Measurements from ENCODE around the gene KRTDAP. TPM values are rescaled to one million over a fixed set of nuclear protein-coding genes. Genes with fewer than 3 reads are reported as not detected.

Gene KRTDAP, protein sequence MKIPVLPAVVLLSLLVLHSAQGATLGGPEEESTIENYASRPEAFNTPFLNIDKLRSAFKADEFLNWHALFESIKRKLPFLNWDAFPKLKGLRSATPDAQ
- 0.80 and 2.0 TPM in 2 replicates for total RNA-seq (ENCODE audit: low replicate concordance)
- long read RNA-seq: 0 reads

DNA sequence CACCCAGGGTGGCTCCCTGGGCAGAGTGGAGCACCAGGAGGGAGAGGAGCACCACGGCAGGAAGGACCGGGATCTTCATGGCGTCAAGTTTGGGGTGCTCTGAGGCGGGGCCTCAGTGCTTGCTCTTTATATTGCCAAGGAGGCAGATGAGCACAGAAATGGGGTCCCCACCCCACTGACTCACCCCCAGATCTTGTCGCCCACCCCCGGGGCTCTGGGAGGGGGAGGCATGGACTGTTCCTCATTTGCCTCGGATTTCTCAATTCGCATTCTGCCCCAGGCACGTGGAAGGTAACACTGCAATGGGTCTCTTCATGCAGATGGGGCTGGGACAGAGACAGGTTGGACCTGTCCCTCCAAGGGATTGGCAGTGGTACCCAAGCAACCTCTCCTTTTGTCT, at the start of gene KRTDAP:
Gene KRTDAP, minus strand, starts transcription at position 101 of the 400 bp plus-strand sequence. Its CDS starts 22 bp downstream, at position 79.
- TF ChIP-seq, protein P1, sequence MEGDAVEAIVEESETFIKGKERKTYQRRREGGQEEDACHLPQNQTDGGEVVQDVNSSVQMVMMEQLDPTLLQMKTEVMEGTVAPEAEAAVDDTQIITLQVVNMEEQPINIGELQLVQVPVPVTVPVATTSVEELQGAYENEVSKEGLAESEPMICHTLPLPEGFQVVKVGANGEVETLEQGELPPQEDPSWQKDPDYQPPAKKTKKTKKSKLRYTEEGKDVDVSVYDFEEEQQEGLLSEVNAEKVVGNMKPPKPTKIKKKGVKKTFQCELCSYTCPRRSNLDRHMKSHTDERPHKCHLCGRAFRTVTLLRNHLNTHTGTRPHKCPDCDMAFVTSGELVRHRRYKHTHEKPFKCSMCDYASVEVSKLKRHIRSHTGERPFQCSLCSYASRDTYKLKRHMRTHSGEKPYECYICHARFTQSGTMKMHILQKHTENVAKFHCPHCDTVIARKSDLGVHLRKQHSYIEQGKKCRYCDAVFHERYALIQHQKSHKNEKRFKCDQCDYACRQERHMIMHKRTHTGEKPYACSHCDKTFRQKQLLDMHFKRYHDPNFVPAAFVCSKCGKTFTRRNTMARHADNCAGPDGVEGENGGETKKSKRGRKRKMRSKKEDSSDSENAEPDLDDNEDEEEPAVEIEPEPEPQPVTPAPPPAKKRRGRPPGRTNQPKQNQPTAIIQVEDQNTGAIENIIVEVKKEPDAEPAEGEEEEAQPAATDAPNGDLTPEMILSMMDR (conservative IDR thresholded peaks at IDR 0.05): no peak
- Mint-ChIP-seq H3K4me3 (no peak within 1 kb of the TSS), H3K9me3 (no peaks in the 10 kb centered on the region), H3K4me1 (ENCODE audit: unreplicated experiment) (no peaks in the 10 kb centered on the region), H3K27ac (no peak within 1 kb of the TSS), H3K36me3 (no peaks in the 10 kb centered on the region), H3K27me3 (peaks cover 26% of the 10 kb centered on the region)
- DNase-seq (ENCODE audit: extremely low spot score, unreplicated experiment): no peak

DNA sequence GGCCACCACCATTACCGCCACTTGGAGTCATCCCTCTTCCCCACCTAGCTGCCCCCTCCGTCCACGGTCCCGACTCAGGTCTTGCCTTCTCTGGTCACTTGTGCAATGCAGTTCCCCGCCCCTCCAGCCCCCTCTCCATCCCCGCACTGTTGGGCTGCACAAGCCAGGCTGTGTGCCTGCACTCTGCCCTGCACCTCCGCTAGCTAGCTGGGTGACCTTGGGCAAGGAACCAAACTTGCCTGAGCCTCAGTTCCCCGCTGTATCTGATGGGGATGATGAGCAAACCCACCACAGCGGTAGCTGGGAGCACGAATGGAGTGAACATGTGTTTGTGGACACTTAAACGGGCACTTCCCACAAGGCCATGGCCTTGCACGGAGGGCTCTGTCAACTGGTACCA, 49.6 kb upstream of the KRTDAP start:
- H3K27ac Mint-ChIP-seq: no peak overlapping the region
- no peak for DNase-seq (ENCODE audit: extremely low spot score, unreplicated experiment)
- no peaks in the 10 kb centered on the region for H3K36me3 Mint-ChIP-seq
- H3K4me1 Mint-ChIP-seq (ENCODE audit: unreplicated experiment): peaks cover 9% of the 10 kb centered on the region
- H3K4me3 Mint-ChIP-seq: no peak overlapping the region
- H3K27me3 Mint-ChIP-seq: no peaks in the 10 kb centered on the region
- TF ChIP-seq, protein P1 (conservative IDR thresholded peaks at IDR 0.05): no peak
- H3K9me3 Mint-ChIP-seq: no peaks in the 10 kb centered on the region

DNA sequence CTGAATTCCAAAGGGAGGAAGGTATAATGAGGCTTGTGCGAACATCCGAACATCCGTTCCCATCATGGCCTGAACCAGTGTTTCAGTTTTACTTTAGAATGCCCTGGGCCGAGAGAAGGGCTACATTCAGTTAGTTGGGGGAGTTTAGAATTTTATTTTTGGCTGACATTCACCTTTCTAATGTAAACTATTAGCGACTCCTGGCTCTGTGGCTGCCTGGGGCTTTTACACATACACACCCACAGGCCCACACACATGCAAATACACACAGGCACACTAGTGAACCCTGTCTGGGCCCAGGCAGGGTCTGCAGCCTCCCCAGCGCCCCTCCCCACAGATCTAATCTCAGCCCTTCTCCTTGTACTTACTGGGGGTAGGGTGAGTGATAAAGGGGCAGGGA, 49.0 kb upstream of the KRTDAP start:
- Mint-ChIP-seq H3K4me1 (ENCODE audit: unreplicated experiment) (peaks cover 9% of the 10 kb centered on the region), H3K4me3 (no peak overlapping the region), H3K27me3 (no peaks in the 10 kb centered on the region), H3K9me3 (no peaks in the 10 kb centered on the region), H3K27ac (no peak overlapping the region), H3K36me3 (no peaks in the 10 kb centered on the region)
- TF ChIP-seq, protein P1 (conservative IDR thresholded peaks at IDR 0.05): no peak
- no peak for DNase-seq (ENCODE audit: extremely low spot score, unreplicated experiment)

DNA sequence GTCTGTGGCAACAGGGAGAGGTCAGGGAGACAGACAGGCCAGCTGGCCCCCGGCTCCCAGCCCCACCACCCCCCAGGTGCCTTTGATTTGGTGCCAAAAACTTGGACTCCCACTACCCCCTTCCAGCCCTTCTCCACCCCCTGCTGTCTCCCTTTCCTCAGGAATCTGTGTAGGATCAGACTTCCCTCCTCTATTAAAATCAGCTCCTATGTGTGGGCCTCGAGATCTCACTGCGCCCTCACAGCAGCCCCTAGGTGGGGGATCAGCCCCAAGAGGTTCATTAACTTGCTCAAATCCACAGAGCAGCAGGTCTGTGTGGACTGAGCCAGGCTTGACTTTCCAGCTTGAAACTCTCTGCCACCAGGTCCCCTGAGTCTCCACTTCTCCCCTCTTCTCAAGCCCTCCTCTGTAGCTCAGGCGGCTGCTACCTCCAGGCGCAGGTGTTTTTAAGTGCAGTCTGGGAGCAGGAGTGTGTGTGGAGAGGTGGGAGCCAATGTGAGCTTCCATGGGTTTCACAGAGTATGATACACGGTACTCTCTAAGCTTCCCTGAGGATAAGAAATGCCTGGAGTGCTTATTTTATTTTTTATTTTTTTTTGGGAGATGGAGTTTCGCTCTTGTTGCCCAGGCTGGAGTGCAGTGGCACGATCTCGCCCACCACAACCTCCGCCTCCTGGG, 44.7 kb upstream of the KRTDAP start:
- H3K27ac Mint-ChIP-seq: no peak overlapping the region
- H3K4me1 Mint-ChIP-seq (ENCODE audit: unreplicated experiment): no peaks in the 10 kb centered on the region
- H3K27me3 Mint-ChIP-seq: peaks cover 3% of the 10 kb centered on the region
- H3K9me3 Mint-ChIP-seq: no peaks in the 10 kb centered on the region
- no peaks in the 10 kb centered on the region for H3K36me3 Mint-ChIP-seq
- no peak for DNase-seq (ENCODE audit: extremely low spot score, unreplicated experiment)
- H3K4me3 Mint-ChIP-seq: no peak overlapping the region
- TF ChIP-seq, protein P1 (conservative IDR thresholded peaks at IDR 0.05): no peak

DNA sequence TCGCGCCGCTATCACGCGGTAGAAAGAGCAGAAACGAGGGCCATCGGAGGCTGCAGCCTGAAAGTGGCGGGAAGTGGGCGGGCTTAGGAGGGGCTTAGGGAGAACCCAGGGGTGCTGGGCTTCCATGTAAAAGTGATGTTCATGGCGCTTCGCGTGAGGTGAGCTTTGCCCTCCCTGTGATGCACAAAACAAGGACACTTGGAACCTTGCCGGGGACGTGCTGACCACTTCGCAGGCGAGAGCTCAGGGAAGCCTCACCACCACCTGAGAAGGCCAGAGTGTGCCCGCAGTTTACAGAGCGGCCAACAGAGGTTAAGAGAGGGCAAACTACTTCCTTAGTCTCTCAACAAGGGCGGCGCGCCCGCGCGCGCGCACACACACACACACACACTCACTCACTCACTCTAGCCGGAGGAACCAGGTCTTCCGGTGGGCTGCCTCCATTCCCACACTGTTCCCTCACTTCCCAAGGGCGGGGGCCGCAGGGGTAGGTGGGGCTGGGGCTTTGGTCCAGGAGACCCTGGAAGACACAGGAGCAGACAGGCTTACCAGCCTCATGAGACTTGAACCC, 43.6 kb upstream of the KRTDAP start:
- Mint-ChIP-seq H3K27me3 (peaks cover 4% of the 10 kb centered on the region), H3K4me1 (ENCODE audit: unreplicated experiment) (no peaks in the 10 kb centered on the region), H3K4me3 (no peak overlapping the region), H3K9me3 (no peaks in the 10 kb centered on the region), H3K36me3 (no peaks in the 10 kb centered on the region), H3K27ac (no peak overlapping the region)
- TF ChIP-seq, protein P1 (conservative IDR thresholded peaks at IDR 0.05): no peak
- DNase-seq (ENCODE audit: extremely low spot score, unreplicated experiment): no peak

Data from type B pancreatic cell (in vitro differentiated cells).